Large intestine (tissue), 3 donors: ENCODE results near the gene GLCCI1. TPM values are rescaled to one million over a fixed set of nuclear protein-coding genes. Genes with fewer than 3 reads are reported as not detected.

Experiments
- DNase-seq, 2 donors: peaks; one replicate each; pipeline versions ENCODE4 v3.0.0 to v3.0.0-alpha.2; 2013
- H3K27ac ChIP-seq: one replicate; pipeline ENCODE4 v1.5.1; 2013; ENCODE audit warnings: low read length
- H3K27me3 ChIP-seq: 2 replicates; pipeline ENCODE4 v1.6.1; 2013; ENCODE audit warnings: low read length; ENCODE audit not compliant: control insufficient read depth, insufficient read depth
- H3K36me3 ChIP-seq: 2 replicates; pipeline ENCODE4 v1.6.1; 2013; ENCODE audit warnings: low read length; ENCODE audit not compliant: control insufficient read depth, insufficient read depth
- H3K4me1 ChIP-seq: one replicate; pipeline ENCODE4 v1.6.1; 2013; ENCODE audit warnings: low read length; ENCODE audit not compliant: control insufficient read depth, insufficient read depth
- H3K4me3 ChIP-seq: one replicate; pipeline ENCODE4 v1.5.1; 2013; ENCODE audit warnings: low read length
- H3K9me3 ChIP-seq: one replicate; pipeline ENCODE4 v1.6.1; 2013; ENCODE audit warnings: mild to moderate bottlenecking, low read depth, low read length, moderate library complexity; ENCODE audit not compliant: control insufficient read depth
- WGBS: methylation state at CpG from one replicate; pipeline ENCODE4 v1.1.5; 2013; ENCODE audit warnings: low lambda C conversion rate; ENCODE audit not compliant: insufficient coverage; 5-methylcytosine and 5-hydroxymethylcytosine counted together
- polyA plus RNA-seq: library from polyadenylated mRNA; unstranded; fragments of 120-200 nt; gene quantifications from one replicate; pipeline ENCODE4 v1.2.1, GENCODE V29; 2013

GLCCI1 gene
- polyA plus RNA-seq, 1 donor, result 13.8 TPM

- H3K36me3 ChIP-seq, result peaks cover 8% of the 10 kb centered on the region
- H3K9me3 ChIP-seq, result no peaks in the 10 kb centered on the region
- no peak overlapping the region for H3K4me3 ChIP-seq
- no peak for DNase-seq
- H3K27me3 ChIP-seq, result no peaks in the 10 kb centered on the region
- no peak overlapping the region for H3K27ac ChIP-seq
- no peaks in the 10 kb centered on the region for H3K4me1 ChIP-seq
These were observed 95.2 kb downstream of the GLCCI1 start for GRCh38 chr7:8063706-8064297.

GRCh38 chr7:8064828-8065227 is 96.2 kb downstream of the GLCCI1 start:
- H3K4me3 ChIP-seq, result no peak overlapping the region
- no peak for DNase-seq
- H3K9me3 ChIP-seq, result no peaks in the 10 kb centered on the region
- peaks cover 8% of the 10 kb centered on the region for H3K36me3 ChIP-seq
- H3K27me3 ChIP-seq, result no peaks in the 10 kb centered on the region
- H3K4me1 ChIP-seq, result no peaks in the 10 kb centered on the region
- 100% methylated on average over 3 of the region's 12 CpGs for WGBS
- no peak overlapping the region for H3K27ac ChIP-seq

- Histone ChIP-seq H3K27me3 (no peaks in the 10 kb centered on the region), H3K9me3 (no peaks in the 10 kb centered on the region), H3K4me1 (no peaks in the 10 kb centered on the region), H3K4me3 (no peak overlapping the region), H3K36me3 (peaks cover 8% of the 10 kb centered on the region), H3K27ac (no peak overlapping the region)
- no peak for DNase-seq
- 79% methylated on average over 2 of the region's 2 CpGs for WGBS
These were observed 96.8 kb downstream of the GLCCI1 start for GRCh38 chr7:8065356-8065813.

DNA sequence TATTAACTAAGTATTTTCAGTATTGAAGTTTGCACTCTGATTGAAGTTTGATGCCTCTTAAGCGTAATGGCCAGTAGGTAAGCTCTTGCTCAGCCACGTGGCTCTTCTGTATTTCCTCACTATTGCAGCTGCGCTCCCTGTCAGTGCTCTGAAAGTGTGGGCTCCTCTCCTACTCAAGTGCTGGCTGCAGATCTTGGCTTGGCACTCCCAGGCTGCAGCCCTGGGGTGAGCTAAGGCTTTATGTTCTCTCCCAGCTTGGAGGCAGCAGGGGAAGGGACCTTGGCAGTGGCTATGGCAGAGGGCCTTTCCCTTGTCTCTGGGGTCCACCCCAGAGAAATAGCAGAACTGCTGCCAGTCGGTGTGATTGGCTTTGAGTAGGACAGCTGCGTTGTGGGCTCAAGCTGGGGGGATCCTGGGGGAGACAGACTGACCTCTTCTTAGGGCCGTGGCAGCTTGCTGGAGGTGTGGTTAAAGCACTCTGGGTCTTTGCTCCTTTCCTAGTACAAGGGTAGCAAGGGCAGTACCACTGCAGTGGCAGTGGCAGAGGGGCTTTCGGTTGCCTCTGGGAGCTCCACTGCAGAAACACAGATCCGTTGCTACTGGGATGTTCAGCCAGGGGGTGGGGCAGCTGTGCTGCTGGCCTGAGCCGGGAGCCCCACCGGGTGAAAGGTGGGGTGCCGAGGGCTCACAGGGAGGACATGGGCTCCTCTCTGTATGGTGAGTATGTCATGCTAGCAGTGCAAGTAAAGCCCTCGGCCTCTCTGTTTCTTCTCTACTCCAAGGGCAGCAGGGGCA is 100.5 kb downstream of the GLCCI1 start:
- no peak overlapping the region for H3K27ac ChIP-seq
- 100% methylated on average over 1 of the region's 12 CpGs for WGBS

DNA sequence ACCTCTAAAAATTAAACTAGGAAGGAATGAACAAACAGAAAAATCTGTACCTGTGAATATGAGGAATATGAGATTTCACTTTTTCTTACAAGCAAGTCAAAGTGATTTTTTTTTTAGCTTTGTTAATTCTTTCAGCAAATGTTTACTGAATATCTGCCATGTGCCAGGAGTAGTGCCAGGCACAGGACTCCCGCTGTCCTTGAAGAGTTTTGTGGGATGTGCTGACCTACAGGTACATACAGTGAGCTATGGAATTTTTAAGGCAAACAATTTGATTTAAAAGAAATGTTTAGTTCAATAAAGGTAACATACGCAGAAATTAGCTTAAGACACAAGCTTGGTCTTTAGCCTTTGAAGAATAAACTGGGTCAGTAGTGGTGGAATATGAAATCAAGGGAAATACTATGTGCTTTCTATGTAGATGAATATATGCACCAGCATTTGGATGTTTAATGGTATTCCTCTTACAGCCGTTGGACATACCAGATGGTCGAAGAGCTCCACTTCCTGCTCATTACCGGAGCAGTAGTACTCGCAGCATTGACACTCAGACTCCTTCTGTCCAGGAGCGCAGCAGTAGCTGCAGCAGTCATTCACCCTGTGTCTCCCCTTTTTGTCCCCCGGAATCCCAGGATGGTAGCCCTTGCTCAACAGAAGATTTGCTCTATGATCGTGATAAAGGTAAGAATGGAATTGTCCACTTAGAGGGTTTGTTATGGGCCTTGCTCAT is 102.0 kb downstream of the GLCCI1 start:
- Histone ChIP-seq H3K4me1 (no peaks in the 10 kb centered on the region), H3K36me3 (peaks cover 6% of the 10 kb centered on the region), H3K4me3 (no peak overlapping the region), H3K27me3 (no peaks in the 10 kb centered on the region), H3K9me3 (no peaks in the 10 kb centered on the region), H3K27ac (no peak overlapping the region)
- DNase-seq, result no peak
- WGBS, result no CpG with 5 or more reads among the region's 9 CpGs

More for the DNA sequence above, 100.5 kb downstream of the GLCCI1 start:
- no peaks in the 10 kb centered on the region for H3K9me3 ChIP-seq
- no peaks in the 10 kb centered on the region for H3K27me3 ChIP-seq
- H3K4me1 ChIP-seq, result no peaks in the 10 kb centered on the region
- no peak for DNase-seq
- no peak overlapping the region for H3K4me3 ChIP-seq
- H3K36me3 ChIP-seq, result peaks cover 6% of the 10 kb centered on the region

- Histone ChIP-seq H3K36me3 (no peaks in the 10 kb centered on the region), H3K27ac (no peak overlapping the region), H3K4me3 (no peak overlapping the region), H3K9me3 (no peaks in the 10 kb centered on the region), H3K27me3 (no peaks in the 10 kb centered on the region), H3K4me1 (no peaks in the 10 kb centered on the region)
- no peak for DNase-seq
These were observed 109.8 kb downstream of the GLCCI1 start for GRCh38 chr7:8078418-8078817.

DNA sequence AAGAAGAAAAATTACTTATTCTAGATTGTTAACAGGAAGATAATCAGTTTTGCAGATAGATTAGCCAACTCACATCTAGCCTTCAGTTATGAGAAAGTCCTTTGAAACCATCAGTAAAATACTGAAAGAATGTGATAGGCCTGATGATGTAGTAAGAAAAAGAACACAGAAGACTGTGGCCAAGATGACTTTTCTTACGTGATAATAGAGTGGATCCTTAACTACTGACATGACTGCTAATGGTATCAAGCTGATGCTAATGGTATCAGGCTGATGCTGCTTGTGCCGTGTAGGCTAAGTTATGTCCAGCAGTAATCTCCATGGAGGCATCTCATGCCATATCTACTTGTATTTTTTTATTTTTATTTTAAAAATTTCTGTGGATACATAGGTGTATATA is 114.2 kb downstream of the GLCCI1 start:
- no peaks in the 10 kb centered on the region for H3K4me1 ChIP-seq
- no peak overlapping the region for H3K4me3 ChIP-seq
- no CpG with 5 or more reads among the region's 2 CpGs for WGBS
- H3K27ac ChIP-seq, result no peak overlapping the region
- H3K27me3 ChIP-seq, result no peaks in the 10 kb centered on the region
- no peak for DNase-seq
- H3K36me3 ChIP-seq, result peaks cover 12% of the 10 kb centered on the region
- H3K9me3 ChIP-seq, result no peaks in the 10 kb centered on the region

DNA sequence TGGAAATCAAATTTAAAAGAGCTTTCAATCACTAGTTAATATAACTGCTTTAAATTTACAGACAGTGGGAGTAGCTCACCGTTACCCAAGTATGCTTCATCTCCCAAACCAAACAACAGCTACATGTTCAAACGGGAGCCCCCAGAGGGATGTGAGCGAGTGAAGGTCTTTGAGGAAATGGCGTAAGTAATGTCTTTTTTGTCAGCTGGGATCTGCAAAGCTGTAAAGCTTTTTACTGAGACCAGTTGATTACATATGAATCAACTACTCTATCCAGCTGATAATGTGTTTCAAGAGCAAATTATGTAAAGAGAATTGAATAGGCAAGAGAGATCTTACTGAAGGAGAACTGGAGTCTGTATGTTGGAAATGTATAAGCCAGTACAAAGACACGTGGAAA is 116.2 kb downstream of the GLCCI1 start:
- H3K27me3 ChIP-seq, result no peaks in the 10 kb centered on the region
- no peak overlapping the region for H3K27ac ChIP-seq
- no peaks in the 10 kb centered on the region for H3K4me1 ChIP-seq
- peaks cover 12% of the 10 kb centered on the region for H3K36me3 ChIP-seq
- no CpG with 5 or more reads among the region's 5 CpGs for WGBS
- no peaks in the 10 kb centered on the region for H3K9me3 ChIP-seq
- no peak for DNase-seq
- H3K4me3 ChIP-seq, result no peak overlapping the region

- no peak overlapping the region for H3K27ac ChIP-seq
- no peak overlapping the region for H3K4me3 ChIP-seq
- peaks cover 12% of the 10 kb centered on the region for H3K36me3 ChIP-seq
- H3K4me1 ChIP-seq, result no peaks in the 10 kb centered on the region
- no peaks in the 10 kb centered on the region for H3K27me3 ChIP-seq
- no peaks in the 10 kb centered on the region for H3K9me3 ChIP-seq
- no CpG with 5 or more reads among the region's 3 CpGs for WGBS
- no peak for DNase-seq
These were observed 116.8 kb downstream of the GLCCI1 start for GRCh38 chr7:8085420-8085819.

- H3K27me3 ChIP-seq, result no peaks in the 10 kb centered on the region
- WGBS, result 100% methylated on average over 1 of the region's 6 CpGs
- H3K9me3 ChIP-seq, result no peaks in the 10 kb centered on the region
- H3K4me3 ChIP-seq, result no peak overlapping the region
- H3K36me3 ChIP-seq, result peaks cover 12% of the 10 kb centered on the region
- DNase-seq, result no peak
- H3K27ac ChIP-seq, result no peak overlapping the region
- H3K4me1 ChIP-seq, result no peaks in the 10 kb centered on the region
These were observed 117.6 kb downstream of the GLCCI1 start for GRCh38 chr7:8086239-8086638.
